Lung (tissue), 12 donors: Measurements from ENCODE around the gene IRF2BP1. TPM values are rescaled to one million over a fixed set of nuclear protein-coding genes. Genes with fewer than 3 reads are reported as not detected.

Experiments
- ATAC-seq: fragments of 200-7000 bp; cut with Tn5 transposase; one replicate; pipeline ENCODE4 v1.9.1; 2020; ENCODE audit warnings: moderate number of reproducible peaks; ENCODE audit not compliant: insufficient read depth, low FRiP score
- DNase-seq, 3 donors: peaks; one replicate each; pipeline ENCODE4 v3.0.0-alpha.2; 2013 to 2017
- H3K27ac ChIP-seq, 2 donors: one replicate each; pipeline ENCODE4 v1.5.1; 2013; ENCODE audit warnings: mild to moderate bottlenecking in 2 of 2, moderate library complexity in 2 of 2, control low read depth in 1 of 2, inconsistent platforms in 1 of 2, low read depth in 1 of 2, low read length in 1 of 2
- H3K27me3 ChIP-seq, 3 donors: one replicate each; pipeline ENCODE4 v1.5.1; 2013; ENCODE audit warnings: low read length in 2 of 3; ENCODE audit not compliant: control insufficient read depth in 3 of 3, insufficient read depth in 3 of 3
- H3K36me3 ChIP-seq, 4 donors: one replicate each; pipeline ENCODE4 v1.5.1; 2013; ENCODE audit warnings: low read length in 4 of 4, mild to moderate bottlenecking in 1 of 4, moderate library complexity in 1 of 4; ENCODE audit not compliant: control insufficient read depth in 4 of 4, insufficient read depth in 4 of 4
- H3K4me1 ChIP-seq, 5 donors: one replicate each; pipeline ENCODE4 v1.5.1; 2013; ENCODE audit warnings: low read length in 5 of 5, mild to moderate bottlenecking in 2 of 5, moderate library complexity in 1 of 5; ENCODE audit not compliant: control insufficient read depth in 5 of 5, insufficient read depth in 5 of 5
- H3K4me3 ChIP-seq: one replicate; pipeline ENCODE4 v1.5.1; 2013; ENCODE audit warnings: mild to moderate bottlenecking, control low read depth, moderate library complexity
- H3K9ac ChIP-seq, 2 donors: one replicate each; pipeline ENCODE4 v1.5.1; 2013; ENCODE audit warnings: low read length in 2 of 2, control low read depth in 1 of 2; ENCODE audit not compliant: insufficient read depth in 1 of 2
- H3K9me3 ChIP-seq, 4 donors: one replicate each; pipeline ENCODE4 v1.5.1; 2013; ENCODE audit warnings: low read length in 3 of 4, mild to moderate bottlenecking in 1 of 4, moderate library complexity in 1 of 4; ENCODE audit not compliant: control insufficient read depth in 4 of 4, insufficient read depth in 3 of 4
- CTCF ChIP-seq: IDR thresholded peaks from 2 replicates; pipeline ENCODE4 v1.5.1; 2012; ENCODE audit warnings: mild to moderate bottlenecking; ENCODE audit errors: control extremely low read depth, extremely low read depth
- WGBS, 2 donors: extraction: QIAGEN DNeasy Blood & Tissue Kit; methylation state at CpG; one replicate each; pipeline ENCODE4 v1.1.7; 2013; 5-methylcytosine and 5-hydroxymethylcytosine counted together
- polyA plus RNA-seq, 2 donors: library from polyadenylated mRNA; stranded (reverse); fragments of 200-250 nt; gene quantifications; one replicate each; pipeline ENCODE4 v1.2.1, GENCODE V29; 2013
- total RNA-seq, 2 donors: library from RNA; depleted of rRNA in 1 of 2; stranded (reverse); fragments of >200 nt in 1 of 2; gene quantifications; one replicate each; pipeline ENCODE4 v1.2.1, GENCODE V29; 2014 to 2021
- donor health status: control.
- donor health status: control.
- donor health status: Bipolar disorder and iron deficiency.
- donor health status: healthy.
- donor health status: DM: yes; HTN: yes; CAD: no.

The IRF2BP1 gene
- total and polyA plus RNA-seq, 4 donors: 10.9 to 24.3 (median 19.2) TPM

DNA sequence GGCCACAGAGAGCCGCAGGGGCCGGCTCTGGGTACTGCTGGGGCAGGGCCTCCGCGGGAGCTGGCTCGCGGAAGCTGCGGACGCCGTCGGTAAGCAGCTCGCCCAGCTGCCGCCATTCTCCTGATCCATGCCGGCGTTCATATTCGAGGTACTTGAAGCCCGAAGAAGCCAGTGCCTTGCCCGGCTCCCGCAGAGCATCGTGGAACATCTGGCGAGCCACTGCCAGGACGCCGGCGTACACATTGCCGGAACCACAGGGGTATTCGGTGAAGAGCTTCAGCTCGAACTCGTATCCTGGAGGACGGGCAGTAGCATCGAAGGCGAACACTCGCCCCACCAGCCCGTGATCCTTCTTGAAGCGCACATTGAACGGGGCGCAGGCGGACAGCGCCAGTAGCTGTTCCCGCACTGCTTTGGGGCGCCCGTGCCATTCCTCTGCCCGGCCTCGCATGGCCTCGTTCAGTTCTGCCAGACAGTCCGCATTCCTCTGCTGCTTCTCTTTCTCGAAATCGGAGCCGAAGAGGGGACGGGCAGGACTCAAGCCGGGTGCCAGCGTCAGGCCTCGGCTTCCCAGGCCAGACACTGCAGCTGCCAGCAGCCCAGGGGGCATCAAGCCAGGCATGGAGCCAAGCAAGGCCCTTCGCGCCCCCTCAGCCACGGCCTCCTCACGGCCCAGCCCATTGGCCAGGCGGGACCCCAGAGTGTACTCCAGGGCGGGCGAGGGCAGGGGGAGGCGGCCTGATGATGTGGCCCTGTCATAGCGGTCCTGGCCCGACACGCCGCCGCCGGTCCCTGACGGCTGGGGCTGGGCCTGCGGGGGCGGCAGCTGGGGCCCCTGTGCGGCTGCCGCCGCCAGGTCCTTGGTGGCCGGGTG is 1.0 kb downstream of the IRF2BP1 start:
- peak overlapping the region; percentile 78 to 81 for H3K27ac ChIP-seq
- H3K36me3 ChIP-seq: peaks cover 0 to 10% (median 1%) of the 10 kb centered on the region in 4 donors
- TF ChIP-seq CTCF: no peak
- ATAC-seq (no peak), DNase-seq (no peak)
- no peaks in the 10 kb centered on the region for H3K27me3 ChIP-seq
- H3K4me1 ChIP-seq: peaks cover 2 to 32% (median 12%) of the 10 kb centered on the region in 5 donors
- peak overlapping the region; percentile 84 for H3K4me3 ChIP-seq
- WGBS, 2 donors: 63 to 72% methylated on average over 68 to 72 of the region's 72 CpGs
- H3K9me3 ChIP-seq: no peaks in the 10 kb centered on the region
- no peak overlapping the region for H3K9ac ChIP-seq

DNA sequence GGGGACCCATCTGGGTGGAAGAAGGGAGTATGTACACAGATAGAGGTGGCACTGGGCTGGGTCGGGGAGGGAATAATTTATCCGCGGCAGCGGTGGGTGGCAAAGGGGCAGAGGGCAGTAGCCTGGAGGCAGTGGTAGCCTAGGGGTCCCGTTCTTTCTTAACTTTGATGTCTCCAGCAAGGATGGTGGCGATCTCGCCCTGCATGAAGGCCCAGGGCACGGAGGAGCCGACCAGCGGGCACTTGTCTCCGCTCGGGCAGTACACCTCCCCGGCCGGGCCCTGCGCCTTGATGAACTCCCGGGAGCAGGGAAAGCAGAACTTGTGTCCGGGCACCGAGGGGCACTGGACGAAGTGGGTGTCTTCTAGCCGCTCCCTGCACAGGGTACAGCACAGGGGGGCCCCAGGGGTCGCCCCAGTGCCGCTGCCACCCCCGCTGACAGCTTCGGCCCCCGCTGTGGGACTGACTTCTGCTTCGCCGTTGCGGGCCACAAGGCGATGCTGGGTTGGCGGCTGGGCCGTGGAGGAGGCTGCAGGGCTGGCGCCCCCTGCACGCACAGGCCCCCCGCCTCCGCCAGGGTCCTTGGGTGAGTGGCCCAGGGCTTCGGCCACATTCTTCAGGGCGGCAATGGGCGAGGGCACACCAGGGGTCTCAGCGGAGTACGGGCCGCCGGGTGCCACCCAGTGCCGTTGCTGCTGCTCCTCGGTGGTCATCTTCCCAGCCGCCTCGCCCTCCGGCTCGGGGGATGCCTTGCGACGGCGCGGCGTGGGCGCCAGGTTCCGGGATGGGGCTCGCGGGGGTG is 1.9 kb downstream of the IRF2BP1 start:
- 87 to 91% methylated on average over 51 to 57 of the region's 57 CpGs for WGBS, 2 donors
- TF ChIP-seq CTCF: no peak
- Histone ChIP-seq H3K36me3 (peaks cover 0 to 10% (median 1%) of the 10 kb centered on the region in 4 donors), H3K9ac (no peak overlapping the region), H3K9me3 (no peaks in the 10 kb centered on the region), H3K4me1 (peaks cover 2 to 32% (median 12%) of the 10 kb centered on the region in 5 donors), H3K4me3 (no peak overlapping the region), H3K27ac (no peak overlapping the region), H3K27me3 (no peaks in the 10 kb centered on the region)
- DNase-seq: no peak
- no peak for ATAC-seq

GRCh38 chr19:45883586-45883880 is 2.4 kb downstream of the IRF2BP1 start:
- H3K4me3 ChIP-seq: no peak overlapping the region
- no peak overlapping the region for H3K27ac ChIP-seq

More at GRCh38 chr19:45883586-45883880, 2.4 kb downstream of the IRF2BP1 start:
- H3K4me1 ChIP-seq: peaks cover 2 to 32% (median 16%) of the 10 kb centered on the region in 5 donors
- TF ChIP-seq CTCF: no peak
- H3K27me3 ChIP-seq: no peaks in the 10 kb centered on the region
- no peak for ATAC-seq
- peaks cover 0 to 10% (median 1%) of the 10 kb centered on the region in 4 donors for H3K36me3 ChIP-seq
- H3K9ac ChIP-seq: no peak overlapping the region
- no peak for DNase-seq
- no peaks in the 10 kb centered on the region for H3K9me3 ChIP-seq
- WGBS, 2 donors: 20 to 22% methylated on average over 4 to 5 of the region's 5 CpGs
